HL-60 (cell line): Measurements from ENCODE around the gene NVL.
"Not testable (repeated sequence)": the region's sequence is repeated elsewhere in the genome, so short reads cannot be mapped to it uniquely, and the experiment has no call there.

ENCODE experiments used
- DNase-seq, 2 experiments: peaks; one replicate each; pipeline ENCODE4 v3.0.0-alpha.2; 2010 to 2020; ENCODE audit warnings: low read depth in 1 of 2, low spot score in 1 of 2
- H3K27ac ChIP-seq: fragments of 250-450 bp; sonication (Bioruptor Pico); replicated peaks from 2 replicates; pipeline ENCODE4 v1.5.1; 2020; ENCODE audit warnings: mild to moderate bottlenecking, moderate library complexity
- H3K27me3 ChIP-seq: fragments of 250-450 bp; sonication (Bioruptor Pico); 2 replicates; pipeline ENCODE4 v1.5.1; 2021; ENCODE audit warnings: mild to moderate bottlenecking, moderate library complexity; ENCODE audit not compliant: insufficient read depth, poor library complexity, severe bottlenecking
- H3K4me3 ChIP-seq: replicated peaks from 2 replicates; pipeline ENCODE4 v1.5.1; 2011; ENCODE audit warnings: mild to moderate bottlenecking, control low read depth, low read length; ENCODE audit not compliant: insufficient read depth
- GABPA ChIP-seq: IDR thresholded peaks from 2 replicates; pipeline ENCODE4 v1.6.1; 2012; ENCODE audit warnings: low read depth
- POLR2AphosphoS5 ChIP-seq: IDR thresholded peaks from 2 replicates; pipeline ENCODE4 v1.6.1; 2012; ENCODE audit warnings: low read depth
- SPI1 ChIP-seq: IDR thresholded peaks from 2 replicates; pipeline ENCODE4 v1.6.1; 2012; ENCODE audit warnings: low read depth, mild to moderate bottlenecking, borderline replicate concordance
- TF ChIP-seq, protein P1 (sequence below): IDR thresholded peaks from 2 replicates; pipeline ENCODE4 v1.6.1; 2012; ENCODE audit warnings: low read depth; ENCODE audit not compliant: insufficient replicate concordance
- TF ChIP-seq, protein P2 (sequence below): IDR thresholded peaks from one replicate; pipeline ENCODE4 v1.5.1; 2011; ENCODE audit warnings: low read length, control low read depth, inconsistent platforms; ENCODE audit not compliant: insufficient read depth

Gene NVL

DNA sequence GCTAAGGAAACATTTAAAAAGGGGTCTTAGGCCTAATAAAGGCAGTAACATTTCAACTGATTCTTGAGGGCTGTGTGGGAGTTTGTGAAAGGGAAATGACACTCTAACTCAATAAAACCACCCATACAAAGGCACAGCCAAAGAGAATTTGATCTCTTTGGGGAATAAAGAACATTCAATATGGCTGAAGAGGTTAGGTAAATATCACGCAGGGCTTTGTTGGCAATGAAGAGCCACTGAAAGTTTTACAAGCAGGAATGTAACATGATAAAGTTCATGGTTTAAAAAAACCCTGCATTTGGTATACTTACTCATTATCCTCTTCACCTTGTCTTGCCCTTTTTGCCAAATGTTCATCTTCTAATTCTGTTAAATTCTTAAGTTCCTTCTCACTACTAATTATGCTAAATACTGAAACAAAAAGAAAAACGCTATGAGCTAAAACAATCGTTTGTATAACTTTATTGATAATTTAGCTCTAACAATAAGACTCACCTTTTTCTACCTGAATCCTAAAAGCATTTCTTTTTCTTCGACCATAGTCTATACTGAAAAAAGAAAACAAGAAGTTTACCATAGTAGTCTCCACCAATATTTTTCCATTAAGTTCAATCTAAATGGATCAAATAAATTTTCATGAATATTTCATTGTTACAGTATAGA, 12.5 kb downstream of the NVL start:
- TF ChIP-seq SPI1 (no peak), POLR2AphosphoS5 (no peak), GABPA (no peak)
- TF ChIP-seq, protein P1, sequence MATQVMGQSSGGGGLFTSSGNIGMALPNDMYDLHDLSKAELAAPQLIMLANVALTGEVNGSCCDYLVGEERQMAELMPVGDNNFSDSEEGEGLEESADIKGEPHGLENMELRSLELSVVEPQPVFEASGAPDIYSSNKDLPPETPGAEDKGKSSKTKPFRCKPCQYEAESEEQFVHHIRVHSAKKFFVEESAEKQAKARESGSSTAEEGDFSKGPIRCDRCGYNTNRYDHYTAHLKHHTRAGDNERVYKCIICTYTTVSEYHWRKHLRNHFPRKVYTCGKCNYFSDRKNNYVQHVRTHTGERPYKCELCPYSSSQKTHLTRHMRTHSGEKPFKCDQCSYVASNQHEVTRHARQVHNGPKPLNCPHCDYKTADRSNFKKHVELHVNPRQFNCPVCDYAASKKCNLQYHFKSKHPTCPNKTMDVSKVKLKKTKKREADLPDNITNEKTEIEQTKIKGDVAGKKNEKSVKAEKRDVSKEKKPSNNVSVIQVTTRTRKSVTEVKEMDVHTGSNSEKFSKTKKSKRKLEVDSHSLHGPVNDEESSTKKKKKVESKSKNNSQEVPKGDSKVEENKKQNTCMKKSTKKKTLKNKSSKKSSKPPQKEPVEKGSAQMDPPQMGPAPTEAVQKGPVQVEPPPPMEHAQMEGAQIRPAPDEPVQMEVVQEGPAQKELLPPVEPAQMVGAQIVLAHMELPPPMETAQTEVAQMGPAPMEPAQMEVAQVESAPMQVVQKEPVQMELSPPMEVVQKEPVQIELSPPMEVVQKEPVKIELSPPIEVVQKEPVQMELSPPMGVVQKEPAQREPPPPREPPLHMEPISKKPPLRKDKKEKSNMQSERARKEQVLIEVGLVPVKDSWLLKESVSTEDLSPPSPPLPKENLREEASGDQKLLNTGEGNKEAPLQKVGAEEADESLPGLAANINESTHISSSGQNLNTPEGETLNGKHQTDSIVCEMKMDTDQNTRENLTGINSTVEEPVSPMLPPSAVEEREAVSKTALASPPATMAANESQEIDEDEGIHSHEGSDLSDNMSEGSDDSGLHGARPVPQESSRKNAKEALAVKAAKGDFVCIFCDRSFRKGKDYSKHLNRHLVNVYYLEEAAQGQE = no peak
- TF ChIP-seq, protein P2, sequence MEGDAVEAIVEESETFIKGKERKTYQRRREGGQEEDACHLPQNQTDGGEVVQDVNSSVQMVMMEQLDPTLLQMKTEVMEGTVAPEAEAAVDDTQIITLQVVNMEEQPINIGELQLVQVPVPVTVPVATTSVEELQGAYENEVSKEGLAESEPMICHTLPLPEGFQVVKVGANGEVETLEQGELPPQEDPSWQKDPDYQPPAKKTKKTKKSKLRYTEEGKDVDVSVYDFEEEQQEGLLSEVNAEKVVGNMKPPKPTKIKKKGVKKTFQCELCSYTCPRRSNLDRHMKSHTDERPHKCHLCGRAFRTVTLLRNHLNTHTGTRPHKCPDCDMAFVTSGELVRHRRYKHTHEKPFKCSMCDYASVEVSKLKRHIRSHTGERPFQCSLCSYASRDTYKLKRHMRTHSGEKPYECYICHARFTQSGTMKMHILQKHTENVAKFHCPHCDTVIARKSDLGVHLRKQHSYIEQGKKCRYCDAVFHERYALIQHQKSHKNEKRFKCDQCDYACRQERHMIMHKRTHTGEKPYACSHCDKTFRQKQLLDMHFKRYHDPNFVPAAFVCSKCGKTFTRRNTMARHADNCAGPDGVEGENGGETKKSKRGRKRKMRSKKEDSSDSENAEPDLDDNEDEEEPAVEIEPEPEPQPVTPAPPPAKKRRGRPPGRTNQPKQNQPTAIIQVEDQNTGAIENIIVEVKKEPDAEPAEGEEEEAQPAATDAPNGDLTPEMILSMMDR = no peak
- Histone ChIP-seq H3K27ac (no peak overlapping the region), H3K4me3 (no peak overlapping the region), H3K27me3 (no peaks in the 10 kb centered on the region)
- DNase-seq = no peak

DNA sequence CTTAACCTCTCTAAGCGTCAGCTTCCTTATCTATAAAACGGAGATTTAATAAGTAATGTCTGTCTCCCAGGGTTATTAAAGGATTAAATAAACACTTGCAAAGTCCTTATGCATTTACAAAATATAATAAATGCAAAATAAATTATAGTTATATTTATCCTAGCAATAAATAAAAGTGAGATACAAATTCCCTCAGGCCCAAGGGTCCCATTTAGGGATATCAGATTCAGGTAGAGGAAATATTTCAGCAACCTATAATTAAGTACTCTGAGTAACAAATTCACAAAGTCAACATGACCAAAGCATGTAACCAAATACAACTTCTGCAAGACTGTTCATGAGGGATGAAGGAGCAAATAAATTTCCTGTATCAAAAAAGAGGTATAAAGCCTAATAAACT, 17.9 kb downstream of the NVL start:
- no peak overlapping the region for H3K27ac ChIP-seq
- DNase-seq = no peak
- TF ChIP-seq SPI1 = no peak
- TF ChIP-seq GABPA = no peak
- TF ChIP-seq, protein P1 = no peak
- TF ChIP-seq, protein P2 = no peak
- no peak for TF ChIP-seq POLR2AphosphoS5

DNA sequence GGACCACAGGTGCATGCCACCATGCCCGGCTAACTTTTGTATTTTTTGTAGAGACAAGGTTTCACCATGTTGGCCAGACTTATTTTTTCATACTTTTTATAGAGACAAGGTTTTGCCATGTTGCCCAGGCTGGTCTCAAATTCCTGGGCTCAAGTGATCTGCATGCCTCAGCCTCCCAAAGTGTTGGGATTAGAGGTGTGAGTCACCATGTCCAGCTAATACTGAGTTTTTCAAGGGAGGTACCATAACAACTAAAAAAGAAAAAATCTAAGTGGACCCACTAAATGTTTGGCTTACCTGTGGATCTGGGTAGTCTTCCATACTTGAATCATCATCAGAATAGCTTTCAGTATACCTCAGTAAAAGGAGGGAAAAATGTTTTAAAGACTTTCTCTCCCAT, 18.5 kb downstream of the NVL start:
- DNase-seq, H3K27me3 ChIP-seq, H3K27ac ChIP-seq, H3K4me3 ChIP-seq: not testable (repeated sequence)

More for the DNA sequence above, 17.9 kb downstream of the NVL start:
- no peak overlapping the region for H3K4me3 ChIP-seq
- H3K27me3 ChIP-seq = no peaks in the 10 kb centered on the region

DNA sequence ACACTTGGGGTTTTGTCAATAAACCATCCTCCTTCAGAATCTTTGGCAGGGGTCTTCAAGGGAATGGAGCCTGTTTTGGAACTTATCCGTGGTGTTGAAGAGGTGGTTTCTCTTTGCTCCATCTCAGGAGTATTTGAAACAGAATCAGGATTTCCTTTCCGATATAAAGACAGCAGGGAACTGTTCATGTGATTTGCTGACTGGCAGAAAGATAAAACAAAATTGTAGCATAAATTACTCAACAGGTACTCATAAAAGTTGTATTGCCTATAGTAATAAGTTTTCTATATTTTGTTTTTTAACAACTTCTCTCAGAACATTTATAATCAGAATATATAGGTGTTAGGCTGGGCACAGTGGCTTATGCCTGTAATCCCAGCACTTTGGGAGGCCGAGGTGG, 21.9 kb downstream of the NVL start:
- H3K27ac ChIP-seq = no peak overlapping the region
- no peaks in the 10 kb centered on the region for H3K27me3 ChIP-seq
- TF ChIP-seq SPI1 (no peak), POLR2AphosphoS5 (no peak), GABPA (no peak)
- TF ChIP-seq, protein P1 = no peak
- TF ChIP-seq, protein P2 = no peak
- no peak overlapping the region for H3K4me3 ChIP-seq
- no peak for DNase-seq
